Sigmoid colon (tissue), 4 donors: ENCODE measurements around the gene OR4K15.

ENCODE experiments used
- CTCF ChIP-seq, 4 experiments: fragments of 450-650 bp in 3 of 4; fragments of 200-600 bp in 1 of 4; IDR thresholded peaks; one replicate each; pipeline ENCODE4 v1.5.1; 2016 to 2019; ENCODE audit warnings: antibody characterized with exemption in 4 of 4, mild to moderate bottlenecking in 3 of 4, moderate library complexity in 2 of 4
- EP300 ChIP-seq, 4 donors: sonication (generic); formaldehyde crosslinking; IDR thresholded peaks; one replicate each; pipeline ENCODE4 v1.6.1; 2017; ENCODE audit warnings: antibody characterized with exemption in 4 of 4
- POLR2A ChIP-seq, 2 donors: fragments of 450-650 bp; IDR thresholded peaks; one replicate each; pipeline ENCODE4 v1.6.1; 2016; ENCODE audit warnings: antibody characterized with exemption in 2 of 2, mild to moderate bottlenecking in 2 of 2, moderate library complexity in 2 of 2
- POLR2AphosphoS5 ChIP-seq, 4 donors: sonication (generic); formaldehyde crosslinking; IDR thresholded peaks; one replicate each; pipeline ENCODE4 v1.6.1; 2017; ENCODE audit warnings: antibody characterized with exemption in 4 of 4

- TF ChIP-seq CTCF (IDR thresholded peaks at IDR 0.05) (no peak), POLR2AphosphoS5 (IDR thresholded peaks at IDR 0.05) (no peak), POLR2A (IDR thresholded peaks at IDR 0.05) (no peak), EP300 (IDR thresholded peaks at IDR 0.05) (no peak)
Measured at GRCh38 chr14:20002319-20002718, 26.9 kb downstream of the OR4K15 start.
